ENCODE measurements around the gene ZFYVE19. TPM values are rescaled to one million over a fixed set of nuclear protein-coding genes. Genes with fewer than 3 reads are reported as not detected.

ZFYVE19 gene
- total and polyA plus RNA-seq, 8 donors, result 10.3 to 31.0 (median 23.5) TPM

DNA sequence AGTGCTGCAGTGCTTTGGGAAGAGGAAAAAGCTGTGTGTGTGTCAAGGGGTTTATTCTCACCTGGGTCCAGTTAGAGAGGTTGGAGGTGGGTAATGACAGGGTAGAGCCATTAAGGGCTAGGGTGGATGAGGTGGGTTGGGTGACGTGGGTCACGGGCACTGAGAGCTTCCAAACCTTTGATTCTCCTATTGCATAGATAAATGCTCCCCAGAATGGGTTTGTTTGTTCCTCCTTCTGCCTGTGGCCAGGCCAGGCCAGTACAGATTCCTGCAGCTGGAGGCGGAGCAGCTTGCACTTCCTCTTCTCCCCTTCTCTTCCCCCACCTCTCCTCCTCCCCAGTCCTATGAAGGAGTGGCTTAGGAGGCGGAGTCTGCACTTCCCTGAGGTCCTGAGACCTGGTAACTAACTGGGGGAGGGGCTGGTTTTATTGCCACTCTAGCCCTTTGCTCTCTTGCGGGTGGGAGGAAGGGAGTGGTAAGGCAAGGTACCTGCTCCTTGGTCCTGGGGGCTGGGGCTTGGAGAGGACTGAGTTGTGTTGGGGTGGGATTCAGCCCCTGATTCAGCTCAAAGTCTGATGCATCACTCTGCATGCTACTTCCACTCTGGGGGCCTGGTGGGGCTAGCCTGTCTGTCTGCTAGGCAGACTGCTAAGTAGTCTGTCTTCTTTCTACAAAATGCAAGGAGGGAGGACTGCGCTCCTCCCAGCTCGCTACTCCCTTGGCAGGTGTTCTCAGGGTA is 40.5 kb downstream of the ZFYVE19 start:
- intact Hi-C loops (cut with DNase I; ENCODE audit: low total_unique reads), result no loop called here
- peaks cover 0 to 21% (median 10%) of the 10 kb centered on the region in 4 donors for H3K36me3 ChIP-seq
- peaks cover 26 to 57% (median 45%) of the 10 kb centered on the region in 4 donors for H3K4me1 ChIP-seq
- DNase-seq, result peak; percentile 84 to 94
- TF ChIP-seq EP300 (IDR thresholded peaks at IDR 0.05) (no peak), POLR2AphosphoS5 (IDR thresholded peaks at IDR 0.05) (peak in 2 of 3 donors; percentile 73 to 81)
- TF ChIP-seq, protein P1, sequence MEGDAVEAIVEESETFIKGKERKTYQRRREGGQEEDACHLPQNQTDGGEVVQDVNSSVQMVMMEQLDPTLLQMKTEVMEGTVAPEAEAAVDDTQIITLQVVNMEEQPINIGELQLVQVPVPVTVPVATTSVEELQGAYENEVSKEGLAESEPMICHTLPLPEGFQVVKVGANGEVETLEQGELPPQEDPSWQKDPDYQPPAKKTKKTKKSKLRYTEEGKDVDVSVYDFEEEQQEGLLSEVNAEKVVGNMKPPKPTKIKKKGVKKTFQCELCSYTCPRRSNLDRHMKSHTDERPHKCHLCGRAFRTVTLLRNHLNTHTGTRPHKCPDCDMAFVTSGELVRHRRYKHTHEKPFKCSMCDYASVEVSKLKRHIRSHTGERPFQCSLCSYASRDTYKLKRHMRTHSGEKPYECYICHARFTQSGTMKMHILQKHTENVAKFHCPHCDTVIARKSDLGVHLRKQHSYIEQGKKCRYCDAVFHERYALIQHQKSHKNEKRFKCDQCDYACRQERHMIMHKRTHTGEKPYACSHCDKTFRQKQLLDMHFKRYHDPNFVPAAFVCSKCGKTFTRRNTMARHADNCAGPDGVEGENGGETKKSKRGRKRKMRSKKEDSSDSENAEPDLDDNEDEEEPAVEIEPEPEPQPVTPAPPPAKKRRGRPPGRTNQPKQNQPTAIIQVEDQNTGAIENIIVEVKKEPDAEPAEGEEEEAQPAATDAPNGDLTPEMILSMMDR (IDR thresholded peaks at IDR 0.05), result peak in 3 of 7 experiments; percentile 17 to 34 (median 31)
- peak overlapping the region; percentile 88 to 94 (median 92) for H3K27ac ChIP-seq
- peak overlapping the region in 3 of 4 donors; percentile 62 to 78 (median 67) for H3K4me3 ChIP-seq
- peaks cover 0 to 41% (median 3%) of the 10 kb centered on the region in 3 donors for H3K27me3 ChIP-seq
- WGBS, 5 donors, result 32 to 67% (median 42%) methylated on average over 6 to 7 of the region's 7 CpGs
- H3K9me3 ChIP-seq, result no peaks in the 10 kb centered on the region

GRCh38 chr15:40850576-40851112 is 43.8 kb downstream of the ZFYVE19 start:
- no peak for DNase-seq
- Histone ChIP-seq H3K4me3 (no peak overlapping the region), H3K27me3 (peaks cover 0 to 10% (median 0%) of the 10 kb centered on the region in 3 donors), H3K4me1 (peaks cover 10 to 29% (median 23%) of the 10 kb centered on the region in 4 donors), H3K27ac (no peak overlapping the region), H3K36me3 (peaks cover 16 to 50% (median 39%) of the 10 kb centered on the region in 4 donors), H3K9me3 (no peaks in the 10 kb centered on the region)
- no peak for TF ChIP-seq EP300 (IDR thresholded peaks at IDR 0.05)
- TF ChIP-seq, protein P1 (IDR thresholded peaks at IDR 0.05), result no peak
- no peak for TF ChIP-seq POLR2A (IDR thresholded peaks at IDR 0.05)
- no peak for TF ChIP-seq POLR2AphosphoS5 (IDR thresholded peaks at IDR 0.05)
- 79 to 88% (median 86%) methylated on average over 8 of the region's 8 CpGs for WGBS, 5 donors
- intact Hi-C loops (cut with DNase I; ENCODE audit: low total_unique reads), result no loop called here

DNA sequence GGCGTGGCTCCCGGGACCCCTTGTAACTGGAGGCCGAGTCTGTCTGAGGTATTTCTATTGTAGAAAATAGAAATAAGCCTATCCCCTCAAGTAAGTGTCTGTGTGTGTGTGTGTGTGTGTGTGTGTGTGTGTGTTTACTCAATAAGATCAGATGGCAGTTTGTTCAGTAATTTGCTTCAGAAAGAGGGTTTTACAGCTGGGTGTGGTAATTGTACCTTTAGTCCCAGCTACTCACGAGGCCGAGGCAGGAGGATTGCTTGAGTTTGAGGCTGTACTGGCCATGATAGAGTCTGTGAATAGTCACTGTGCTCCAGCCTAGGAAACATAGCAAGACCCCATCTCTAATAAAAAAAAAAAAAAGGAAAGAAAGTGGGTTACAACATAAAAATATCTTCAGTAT is 45.6 kb downstream of the ZFYVE19 start:
- DNase-seq, result no peak

DNA sequence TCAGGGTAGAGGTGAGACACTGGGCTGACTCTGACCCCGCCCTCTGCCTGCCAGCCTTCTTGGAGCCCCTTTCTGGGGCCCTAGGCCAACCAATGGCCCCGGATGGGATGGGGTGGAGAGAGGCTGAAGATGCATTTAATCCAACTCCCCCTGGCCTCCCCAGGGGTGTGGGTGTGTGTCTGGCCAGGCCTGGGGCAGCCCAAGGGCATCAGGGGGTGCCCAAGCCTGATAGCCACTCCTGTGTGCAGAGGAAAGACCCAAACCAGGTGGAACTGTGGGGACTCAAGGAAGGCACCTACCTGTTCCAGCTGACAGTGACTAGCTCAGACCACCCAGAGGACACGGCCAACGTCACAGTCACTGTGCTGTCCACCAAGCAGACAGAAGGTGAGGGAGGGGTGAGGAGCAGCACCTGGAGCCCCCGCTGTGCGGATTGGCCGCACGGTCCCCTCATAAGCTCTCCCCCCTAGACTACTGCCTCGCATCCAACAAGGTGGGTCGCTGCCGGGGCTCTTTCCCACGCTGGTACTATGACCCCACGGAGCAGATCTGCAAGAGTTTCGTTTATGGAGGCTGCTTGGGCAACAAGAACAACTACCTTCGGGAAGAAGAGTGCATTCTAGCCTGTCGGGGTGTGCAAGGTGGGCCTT is 46.5 kb downstream of the ZFYVE19 start:
- H3K27me3 ChIP-seq, result no peaks in the 10 kb centered on the region
- no peak for DNase-seq
- H3K4me3 ChIP-seq, result no peak overlapping the region
- peaks cover 29 to 68% (median 54%) of the 10 kb centered on the region in 4 donors for H3K36me3 ChIP-seq
- peaks cover 9 to 20% (median 12%) of the 10 kb centered on the region in 4 donors for H3K4me1 ChIP-seq
- TF ChIP-seq POLR2AphosphoS5 (IDR thresholded peaks at IDR 0.05) (no peak), EP300 (IDR thresholded peaks at IDR 0.05) (no peak), POLR2A (IDR thresholded peaks at IDR 0.05) (no peak)
- TF ChIP-seq, protein P1 (IDR thresholded peaks at IDR 0.05), result no peak
- H3K9me3 ChIP-seq, result no peaks in the 10 kb centered on the region
- H3K27ac ChIP-seq, result no peak overlapping the region
- intact Hi-C loops (cut with DNase I; ENCODE audit: low total_unique reads), result no loop called here
- 86 to 93% (median 91%) methylated on average over 13 to 16 of the region's 16 CpGs for WGBS, 5 donors

More for the DNA sequence above, 45.6 kb downstream of the ZFYVE19 start:
- H3K4me1 ChIP-seq, result peaks cover 8 to 22% (median 13%) of the 10 kb centered on the region in 4 donors
- no peaks in the 10 kb centered on the region for H3K27me3 ChIP-seq
- intact Hi-C loops (cut with DNase I; ENCODE audit: low total_unique reads), result no loop called here
- no peak for TF ChIP-seq POLR2AphosphoS5 (IDR thresholded peaks at IDR 0.05)
- 60 to 85% (median 69%) methylated on average over 5 of the region's 5 CpGs for WGBS, 5 donors
- no peak overlapping the region for H3K27ac ChIP-seq
- H3K9me3 ChIP-seq, result no peaks in the 10 kb centered on the region
- no peak overlapping the region for H3K4me3 ChIP-seq
- H3K36me3 ChIP-seq, result peaks cover 29 to 68% (median 54%) of the 10 kb centered on the region in 4 donors
